AG10803 (cell line): ENCODE results near the gene SDHA.
"Not testable (repeated sequence)": the region's sequence is repeated elsewhere in the genome, so short reads cannot be mapped to it uniquely, and the experiment has no call there.

Source experiments
- DNase-seq: peaks from one replicate; pipeline ENCODE4 v3.0.0; 2010; ENCODE audit warnings: low read depth
- H3K4me3 ChIP-seq: 2 replicates; pipeline ENCODE4 v1.5.1; 2011; ENCODE audit warnings: mild to moderate bottlenecking, low read length, control low read depth
- CTCF ChIP-seq: conservative IDR thresholded peaks from 2 replicates; pipeline ENCODE4 v1.5.1; 2011; ENCODE audit warnings: mild to moderate bottlenecking, low read length, control low read depth, inconsistent platforms

The SDHA gene

GRCh38 chr5:194603-195209 lies 23.4 kb upstream of the SDHA start:
- H3K4me3 ChIP-seq: no peak overlapping the region
- TF ChIP-seq CTCF: no peak

GRCh38 chr5:195401-196160 lies 22.5 kb upstream of the SDHA start:
- no peak overlapping the region for H3K4me3 ChIP-seq
- TF ChIP-seq CTCF: no peak
- no peak for DNase-seq

More at GRCh38 chr5:194603-195209, 23.4 kb upstream of the SDHA start:
- DNase-seq: no peak

- TF ChIP-seq CTCF: no peak
- H3K4me3 ChIP-seq: no peak overlapping the region
- DNase-seq: no peak
These were observed 21.8 kb upstream of the SDHA start for GRCh38 chr5:196350-196749.

- not testable (repeated sequence) for DNase-seq, H3K4me3 ChIP-seq
These were observed 21.1 kb upstream of the SDHA start for GRCh38 chr5:197031-197430.

- no peak for DNase-seq
- TF ChIP-seq CTCF: no peak
- H3K4me3 ChIP-seq: no peak overlapping the region
These were observed 20.1 kb upstream of the SDHA start for GRCh38 chr5:197892-198489.

- no peak for TF ChIP-seq CTCF
- no peak for DNase-seq
- H3K4me3 ChIP-seq: no peak overlapping the region
These were observed 19.5 kb upstream of the SDHA start for GRCh38 chr5:198516-199196.

- TF ChIP-seq CTCF: no peak
- no peak for DNase-seq
- H3K4me3 ChIP-seq: no peak overlapping the region
These were observed 18.7 kb upstream of the SDHA start for GRCh38 chr5:199197-199949.
